WTC11 (cell line): ENCODE measurements around the gene FOXA3.

ENCODE experiments used
- CTCF ChIP-seq: fragments of 200-600 bp; IDR thresholded peaks from 2 replicates; pipeline ENCODE4 v1.8.0; 2022; ENCODE audit warnings: antibody characterized with exemption
- E2F5 ChIP-seq: sonication (generic); formaldehyde crosslinking; IDR thresholded peaks from 2 replicates; pipeline ENCODE4 v1.8.1; 2022; ENCODE audit warnings: mild to moderate bottlenecking, moderate library complexity, missing genetic modification reagents
- MAX ChIP-seq: sonication (generic); formaldehyde crosslinking; IDR thresholded peaks from 2 replicates; pipeline ENCODE4 v1.8.0; 2022; ENCODE audit warnings: mild to moderate bottlenecking, missing genetic modification reagents
- USF2 ChIP-seq: sonication (generic); formaldehyde crosslinking; IDR thresholded peaks from 2 replicates; pipeline ENCODE4 v1.8.1; 2023; ENCODE audit warnings: mild to moderate bottlenecking, missing genetic modification reagents, moderate library complexity

- TF ChIP-seq E2F5 (no peak), MAX (no peak), CTCF (no peak), USF2 (CRISPR knock-in tag) (no peak)
Observed at GRCh38 chr19:45895519-45895972, 31.4 kb downstream of the FOXA3 start.
